Retinal pigment epithelial cell (primary cell): ENCODE data around the gene BTBD16.

Experiments
- DNase-seq: peaks from one replicate; pipeline ENCODE4 v3.0.0-alpha.2; 2010; ENCODE audit warnings: low read depth
- H3K4me3 ChIP-seq: 2 replicates; pipeline ENCODE4 v1.5.1; 2011; ENCODE audit warnings: mild to moderate bottlenecking, low read length, control low read depth, moderate library complexity
- TF ChIP-seq, protein P1 (sequence below): conservative IDR thresholded peaks from 2 replicates; pipeline ENCODE4 v1.5.1; 2011; ENCODE audit warnings: low read depth, low read length, control low read depth, inconsistent platforms

The BTBD16 gene

DNA sequence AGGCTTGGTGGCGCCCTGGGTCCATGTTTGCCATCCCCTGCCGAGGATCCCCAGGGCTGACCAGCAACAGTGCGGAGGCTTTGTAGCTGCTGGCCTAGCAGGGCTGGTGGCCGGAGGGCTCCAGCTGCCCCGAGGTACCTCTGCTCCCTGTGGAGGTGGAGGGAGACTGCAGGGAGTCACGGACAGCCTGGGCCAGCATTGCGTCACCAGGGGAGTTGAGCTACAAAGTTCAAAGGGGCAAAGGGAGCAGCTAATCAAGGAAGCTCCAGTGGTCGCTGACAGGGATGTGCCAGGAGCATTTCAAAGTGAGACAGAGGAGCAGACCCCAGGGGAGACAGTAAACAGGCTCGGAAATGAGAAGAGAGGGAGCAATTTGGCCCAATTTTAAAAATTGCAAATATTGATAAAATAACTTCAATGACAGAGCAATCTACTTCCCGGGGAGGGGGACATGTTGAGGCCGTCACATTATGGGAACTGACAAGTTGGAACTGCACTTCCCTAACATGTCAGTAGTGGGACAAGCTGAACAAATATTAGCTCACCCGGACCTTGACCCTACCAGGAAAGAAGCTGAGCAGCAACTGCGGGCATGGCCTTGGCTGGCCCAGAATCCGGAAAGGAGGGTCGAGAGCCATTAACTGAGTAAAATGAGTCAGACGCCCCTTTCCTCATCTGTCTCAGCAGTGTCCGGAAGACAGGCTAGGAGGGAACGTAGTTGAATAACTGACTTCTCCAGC is 39.4 kb downstream of the BTBD16 start:
- H3K4me3 ChIP-seq = no peak overlapping the region
- TF ChIP-seq, protein P1, sequence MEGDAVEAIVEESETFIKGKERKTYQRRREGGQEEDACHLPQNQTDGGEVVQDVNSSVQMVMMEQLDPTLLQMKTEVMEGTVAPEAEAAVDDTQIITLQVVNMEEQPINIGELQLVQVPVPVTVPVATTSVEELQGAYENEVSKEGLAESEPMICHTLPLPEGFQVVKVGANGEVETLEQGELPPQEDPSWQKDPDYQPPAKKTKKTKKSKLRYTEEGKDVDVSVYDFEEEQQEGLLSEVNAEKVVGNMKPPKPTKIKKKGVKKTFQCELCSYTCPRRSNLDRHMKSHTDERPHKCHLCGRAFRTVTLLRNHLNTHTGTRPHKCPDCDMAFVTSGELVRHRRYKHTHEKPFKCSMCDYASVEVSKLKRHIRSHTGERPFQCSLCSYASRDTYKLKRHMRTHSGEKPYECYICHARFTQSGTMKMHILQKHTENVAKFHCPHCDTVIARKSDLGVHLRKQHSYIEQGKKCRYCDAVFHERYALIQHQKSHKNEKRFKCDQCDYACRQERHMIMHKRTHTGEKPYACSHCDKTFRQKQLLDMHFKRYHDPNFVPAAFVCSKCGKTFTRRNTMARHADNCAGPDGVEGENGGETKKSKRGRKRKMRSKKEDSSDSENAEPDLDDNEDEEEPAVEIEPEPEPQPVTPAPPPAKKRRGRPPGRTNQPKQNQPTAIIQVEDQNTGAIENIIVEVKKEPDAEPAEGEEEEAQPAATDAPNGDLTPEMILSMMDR = no peak
- DNase-seq = no peak

DNA sequence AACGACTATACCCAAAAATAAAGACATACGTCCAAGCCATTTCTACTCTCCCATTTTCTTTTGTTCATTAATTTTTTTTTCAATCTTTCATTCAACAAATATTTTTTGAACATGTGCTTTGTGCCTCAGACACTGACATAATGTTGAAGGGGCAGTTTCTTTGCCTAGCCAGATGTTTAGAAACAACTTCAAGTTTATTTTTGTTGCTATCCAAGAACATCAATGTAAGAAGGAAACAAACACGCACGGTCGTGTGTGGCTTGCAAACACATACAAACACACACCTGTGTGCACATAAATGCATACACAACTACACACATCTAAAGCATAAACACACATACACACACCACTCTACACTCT is 39.9 kb downstream of the BTBD16 start:
- H3K4me3 ChIP-seq = no peak overlapping the region
- DNase-seq = no peak
- TF ChIP-seq, protein P1 = no peak

DNA sequence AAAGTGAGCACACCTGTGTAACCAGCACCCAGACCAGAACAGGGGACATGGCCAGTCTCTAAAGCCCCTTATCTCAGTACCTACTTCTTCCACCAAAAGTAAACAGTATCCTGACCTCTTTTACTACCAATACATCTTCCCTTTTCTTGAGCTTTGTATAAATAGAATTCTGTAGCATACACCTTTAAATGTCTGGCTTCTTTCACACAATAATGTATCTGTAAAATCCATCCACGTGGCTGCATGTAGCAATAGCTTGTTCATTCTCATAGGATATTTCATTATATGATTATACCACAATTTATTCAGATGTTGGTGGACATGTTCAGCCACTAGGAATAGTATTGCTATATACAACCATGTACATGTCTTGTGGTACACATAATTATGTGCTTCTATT is 40.6 kb downstream of the BTBD16 start:
- H3K4me3 ChIP-seq = no peak overlapping the region
- DNase-seq = no peak
- TF ChIP-seq, protein P1 = no peak

DNA sequence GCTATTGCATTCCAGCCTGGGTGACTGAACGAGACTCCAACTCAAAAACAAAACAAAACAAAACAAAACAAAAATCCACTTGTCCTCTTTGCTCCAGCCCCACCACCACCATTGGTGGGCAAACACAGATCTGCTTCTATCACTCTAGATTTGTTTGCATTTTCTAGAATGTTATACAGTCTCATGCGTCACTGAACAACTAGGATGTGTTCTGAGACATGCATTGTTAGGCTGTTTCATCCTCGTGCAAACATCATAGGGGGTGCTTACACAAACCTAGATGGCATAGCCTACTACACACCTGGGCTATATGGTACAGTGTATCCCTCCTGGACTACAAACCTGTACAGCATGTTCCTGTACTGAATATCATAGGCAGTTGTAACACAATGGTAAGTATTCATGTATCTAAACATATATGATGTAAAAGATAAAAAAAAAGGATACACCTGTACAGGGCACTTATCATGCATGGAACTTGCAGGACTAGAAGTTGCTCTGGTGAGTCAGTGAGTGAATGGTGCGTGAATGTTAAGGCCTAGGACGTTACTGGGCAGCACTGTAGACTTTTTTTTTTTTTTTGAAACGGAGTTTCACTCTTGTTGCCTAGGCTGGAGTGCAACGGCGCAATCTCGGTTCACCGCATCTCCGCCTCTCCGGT is 45.3 kb downstream of the BTBD16 start:
- no peak for DNase-seq
- TF ChIP-seq, protein P1 = no peak
- H3K4me3 ChIP-seq = no peak overlapping the region

DNA sequence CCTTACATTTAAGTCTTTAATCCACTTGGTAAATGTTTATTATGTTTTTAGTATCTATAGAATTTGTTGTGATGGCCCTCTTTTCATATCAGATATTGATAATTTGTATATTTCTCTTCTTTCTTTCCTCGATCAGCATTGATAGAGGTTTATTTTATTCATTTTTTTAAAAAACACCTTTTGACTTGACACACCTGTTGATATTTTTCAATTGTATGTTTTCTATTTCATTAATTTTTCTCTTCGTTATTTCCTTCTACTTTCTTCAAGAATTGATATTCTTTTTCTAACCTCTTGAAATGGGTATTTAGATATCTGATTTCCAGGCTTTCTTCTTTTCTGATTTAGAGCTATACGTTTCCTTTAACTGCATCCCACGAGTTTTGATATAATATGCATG is 50.9 kb downstream of the BTBD16 start:
- no peak for DNase-seq
- TF ChIP-seq, protein P1 = no peak
- H3K4me3 ChIP-seq = no peak overlapping the region

DNA sequence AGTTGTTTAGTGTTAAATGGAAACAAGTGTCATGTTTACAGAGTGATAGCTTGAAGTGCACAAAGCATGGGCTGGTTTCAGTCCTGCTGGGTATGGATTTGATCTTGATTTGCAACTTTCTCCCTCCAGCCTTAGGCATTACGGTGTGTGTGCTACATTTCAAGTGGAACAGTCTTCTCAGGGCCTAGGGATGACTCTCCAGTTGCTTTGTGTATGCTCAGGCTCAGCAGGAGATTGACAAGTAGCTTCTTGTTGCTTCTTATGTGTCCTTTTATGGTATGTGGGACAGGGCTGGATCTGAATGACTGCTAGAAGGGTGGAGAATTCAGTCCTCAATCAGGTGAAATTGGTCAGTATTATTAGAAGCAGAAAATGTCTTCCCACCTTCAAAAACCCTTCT is 52.1 kb downstream of the BTBD16 start:
- H3K4me3 ChIP-seq = no peak overlapping the region
- DNase-seq = no peak

More for the DNA sequence above, 52.1 kb downstream of the BTBD16 start:
- TF ChIP-seq, protein P1 = no peak
